ENCODE data around the gene PLCB4.

GRCh38 chr20:9255171-9255570 is 186.3 kb downstream of the PLCB4 start:
- TF ChIP-seq, protein P1, sequence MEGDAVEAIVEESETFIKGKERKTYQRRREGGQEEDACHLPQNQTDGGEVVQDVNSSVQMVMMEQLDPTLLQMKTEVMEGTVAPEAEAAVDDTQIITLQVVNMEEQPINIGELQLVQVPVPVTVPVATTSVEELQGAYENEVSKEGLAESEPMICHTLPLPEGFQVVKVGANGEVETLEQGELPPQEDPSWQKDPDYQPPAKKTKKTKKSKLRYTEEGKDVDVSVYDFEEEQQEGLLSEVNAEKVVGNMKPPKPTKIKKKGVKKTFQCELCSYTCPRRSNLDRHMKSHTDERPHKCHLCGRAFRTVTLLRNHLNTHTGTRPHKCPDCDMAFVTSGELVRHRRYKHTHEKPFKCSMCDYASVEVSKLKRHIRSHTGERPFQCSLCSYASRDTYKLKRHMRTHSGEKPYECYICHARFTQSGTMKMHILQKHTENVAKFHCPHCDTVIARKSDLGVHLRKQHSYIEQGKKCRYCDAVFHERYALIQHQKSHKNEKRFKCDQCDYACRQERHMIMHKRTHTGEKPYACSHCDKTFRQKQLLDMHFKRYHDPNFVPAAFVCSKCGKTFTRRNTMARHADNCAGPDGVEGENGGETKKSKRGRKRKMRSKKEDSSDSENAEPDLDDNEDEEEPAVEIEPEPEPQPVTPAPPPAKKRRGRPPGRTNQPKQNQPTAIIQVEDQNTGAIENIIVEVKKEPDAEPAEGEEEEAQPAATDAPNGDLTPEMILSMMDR (IDR thresholded peaks at IDR 0.05) = no peak
- no peak for TF ChIP-seq POLR2A (IDR thresholded peaks at IDR 0.05)

All from testis (tissue), 2 donors.